ENCODE measurements around the gene MOG.

GRCh38 chr6:29680416-29680815, 23.5 kb downstream of the MOG start:
- TF ChIP-seq, protein P1, sequence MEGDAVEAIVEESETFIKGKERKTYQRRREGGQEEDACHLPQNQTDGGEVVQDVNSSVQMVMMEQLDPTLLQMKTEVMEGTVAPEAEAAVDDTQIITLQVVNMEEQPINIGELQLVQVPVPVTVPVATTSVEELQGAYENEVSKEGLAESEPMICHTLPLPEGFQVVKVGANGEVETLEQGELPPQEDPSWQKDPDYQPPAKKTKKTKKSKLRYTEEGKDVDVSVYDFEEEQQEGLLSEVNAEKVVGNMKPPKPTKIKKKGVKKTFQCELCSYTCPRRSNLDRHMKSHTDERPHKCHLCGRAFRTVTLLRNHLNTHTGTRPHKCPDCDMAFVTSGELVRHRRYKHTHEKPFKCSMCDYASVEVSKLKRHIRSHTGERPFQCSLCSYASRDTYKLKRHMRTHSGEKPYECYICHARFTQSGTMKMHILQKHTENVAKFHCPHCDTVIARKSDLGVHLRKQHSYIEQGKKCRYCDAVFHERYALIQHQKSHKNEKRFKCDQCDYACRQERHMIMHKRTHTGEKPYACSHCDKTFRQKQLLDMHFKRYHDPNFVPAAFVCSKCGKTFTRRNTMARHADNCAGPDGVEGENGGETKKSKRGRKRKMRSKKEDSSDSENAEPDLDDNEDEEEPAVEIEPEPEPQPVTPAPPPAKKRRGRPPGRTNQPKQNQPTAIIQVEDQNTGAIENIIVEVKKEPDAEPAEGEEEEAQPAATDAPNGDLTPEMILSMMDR (IDR thresholded peaks at IDR 0.05; ENCODE audit: borderline replicate concordance, extremely low read depth, low read length, poor library complexity, severe bottlenecking) = no peak
- TF ChIP-seq EZH2 (IDR thresholded peaks at IDR 0.05; ENCODE audit: borderline replicate concordance, low read depth, low read length, severe bottlenecking) = no peak
